Amniotic stem cell (primary cell): ENCODE data around the gene ARHGAP6.
A peak's percentile ranks its signal among the peaks of the same experiment; 100 is the strongest.

Source experiments
- DNase-seq: peaks from one replicate; lab custom pipeline; 2025; lab: John Stamatoyannopoulos, UW

Gene ARHGAP6

GRCh38 chrX:11111037-11111851 lies 554.5 kb downstream of the ARHGAP6 start, which contains the start of gene HCCS:
Gene HCCS, plus strand, starts transcription at chrX:11111332. Its CDS starts 729 bp downstream, at chrX:11112061.
- DNase-seq: peak; percentile 37

- DNase-seq: no peak
Observed at GRCh38 chrX:11109968-11110367, 555.8 kb downstream of the ARHGAP6 start.

GRCh38 chrX:11108253-11108941 lies 557.3 kb downstream of the ARHGAP6 start:
- no peak for DNase-seq

- no peak for DNase-seq
Observed at GRCh38 chrX:11105080-11105479, 560.6 kb downstream of the ARHGAP6 start.

- DNase-seq: no peak
Observed at GRCh38 chrX:11103751-11104150, 562.0 kb downstream of the ARHGAP6 start.

- no peak for DNase-seq
Observed at GRCh38 chrX:11103006-11103405, 562.7 kb downstream of the ARHGAP6 start.

- DNase-seq: peak; percentile 29
Observed at GRCh38 chrX:11100281-11101035, 565.3 kb downstream of the ARHGAP6 start.

- DNase-seq: no peak
Observed at GRCh38 chrX:11099465-11099864, 566.3 kb downstream of the ARHGAP6 start.

- no peak for DNase-seq
Observed at GRCh38 chrX:11097933-11098332, 567.8 kb downstream of the ARHGAP6 start.

GRCh38 chrX:11089802-11090201 lies 575.9 kb downstream of the ARHGAP6 start:
- no peak for DNase-seq
